GM20000 (cell line): Measurements from ENCODE around the gene SLC5A9.

Source experiments
- DNase-seq: peaks from one replicate; pipeline ENCODE4 v3.0.0; 2012; ENCODE audit warnings: low spot score
- CTCF ChIP-seq: IDR thresholded peaks from 2 replicates; pipeline ENCODE4 v1.5.1; 2012; ENCODE audit warnings: mild to moderate bottlenecking, control low read depth; ENCODE audit errors: extremely low read depth, missing control alignments

The SLC5A9 gene

DNA sequence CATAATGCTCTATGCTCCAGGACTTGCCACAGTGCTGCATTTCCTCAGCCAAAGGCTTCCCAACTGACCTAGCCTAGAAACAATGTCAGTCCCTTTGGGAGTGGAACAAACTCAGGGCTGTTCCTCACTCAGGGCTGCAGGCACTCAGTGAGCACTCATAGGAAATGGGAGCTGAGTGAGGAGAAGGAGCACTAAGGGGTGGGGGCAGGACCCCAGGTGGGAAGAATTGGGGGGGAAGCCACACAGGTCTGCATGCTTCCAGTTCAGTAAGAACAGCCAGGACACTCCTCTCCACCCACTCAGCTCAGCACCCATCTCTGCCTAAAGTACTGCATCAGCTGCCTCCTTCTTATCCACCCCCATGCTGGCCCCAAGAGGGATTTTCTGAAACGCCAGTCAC is 7.3 kb upstream of the SLC5A9 start:
- DNase-seq = no peak
- no peak for TF ChIP-seq CTCF

DNA sequence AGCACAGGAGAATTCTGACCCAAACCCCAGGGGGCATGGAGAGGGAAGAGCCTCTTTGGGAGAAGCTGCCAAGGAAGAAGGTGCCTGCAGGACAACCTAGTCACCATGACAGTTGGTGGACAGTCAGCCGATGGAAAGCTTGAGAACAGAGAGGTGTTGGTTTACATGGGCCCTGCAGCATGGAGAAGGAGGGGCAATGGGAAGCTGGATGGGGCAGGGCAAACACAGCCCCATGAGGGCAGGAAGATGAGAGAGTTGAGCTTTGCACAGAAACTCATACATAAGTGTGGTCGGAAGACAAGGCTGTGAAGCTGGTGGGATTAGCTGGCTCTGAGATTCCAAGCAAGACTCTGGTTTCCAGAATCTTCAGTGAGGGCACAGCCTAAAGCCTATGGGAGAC is 6.6 kb upstream of the SLC5A9 start:
- DNase-seq = no peak
- TF ChIP-seq CTCF = no peak

DNA sequence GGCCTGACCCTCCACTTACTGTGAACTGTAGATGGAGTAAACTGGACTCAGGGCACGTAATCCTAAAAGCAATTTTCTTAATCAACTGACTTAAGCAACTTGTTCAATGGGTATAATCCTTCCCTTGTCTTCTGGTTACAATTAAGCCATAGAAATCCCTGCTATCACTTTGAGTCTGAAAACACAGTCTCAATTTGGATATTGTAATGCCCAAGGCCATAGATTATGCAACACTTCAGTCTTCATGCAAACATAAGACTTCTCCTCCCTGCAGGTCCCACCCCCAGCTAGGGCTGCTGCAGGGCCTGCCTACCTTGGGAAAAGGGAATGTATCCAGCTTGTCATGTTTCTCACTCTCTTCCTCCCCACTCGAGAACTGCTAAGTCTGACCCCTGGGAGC is 6.2 kb upstream of the SLC5A9 start:
- DNase-seq = no peak
- no peak for TF ChIP-seq CTCF

- no peak for DNase-seq
Observed at GRCh38 chr1:48216941-48217340, 5.6 kb upstream of the SLC5A9 start.

GRCh38 chr1:48217856-48218255 is 4.7 kb upstream of the SLC5A9 start:
- no peak for TF ChIP-seq CTCF
- no peak for DNase-seq

More at GRCh38 chr1:48216941-48217340, 5.6 kb upstream of the SLC5A9 start:
- no peak for TF ChIP-seq CTCF

GRCh38 chr1:48219803-48220202 is 2.7 kb upstream of the SLC5A9 start:
- no peak for DNase-seq
- TF ChIP-seq CTCF = no peak

- no peak for DNase-seq
- TF ChIP-seq CTCF = no peak
Observed at GRCh38 chr1:48221122-48221521, 1.4 kb upstream of the SLC5A9 start.
